Endothelial cell of umbilical vein (primary cell): ENCODE results near the gene MTERF1.

ENCODE experiments used
- CTCF ChIP-seq, 2 donors: IDR thresholded peaks; 1 replicate in 1 of 2; 2 replicates in 1 of 2; pipeline ENCODE4 v1.5.1; 2011; ENCODE audit warnings: low read length in 2 of 2, mild to moderate bottlenecking in 2 of 2, moderate library complexity in 2 of 2, control low read depth in 1 of 2, inconsistent platforms in 1 of 2, low read depth in 1 of 2; ENCODE audit not compliant: insufficient read depth in 1 of 2; ENCODE audit errors: extremely low read depth in 1 of 2
- EZH2 ChIP-seq: IDR thresholded peaks from 2 replicates; pipeline ENCODE4 v1.6.1; 2012; ENCODE audit warnings: borderline replicate concordance, low read depth, mild to moderate bottlenecking, moderate library complexity, low read length, inconsistent platforms; ENCODE audit not compliant: severe bottlenecking
- JUN ChIP-seq: IDR thresholded peaks from 2 replicates; pipeline ENCODE4 v1.6.1; 2011; ENCODE audit warnings: borderline replicate concordance, low read depth; ENCODE audit not compliant: insufficient read length, insufficient read depth
- POLR2A ChIP-seq: IDR thresholded peaks from 2 replicates; pipeline ENCODE4 v1.6.1; 2012; ENCODE audit warnings: low read depth, mild to moderate bottlenecking, control low read depth, low read length
- POLR2AphosphoS5 ChIP-seq: IDR thresholded peaks from 2 replicates; pipeline ENCODE4 v1.6.1; 2012; ENCODE audit warnings: low read depth, mild to moderate bottlenecking, control low read depth, low read length, moderate library complexity; ENCODE audit not compliant: insufficient read depth

GRCh38 chr7:91916051-91916440 lies 35.5 kb upstream of the MTERF1 start:
- no peak for TF ChIP-seq POLR2AphosphoS5
- no peak for TF ChIP-seq CTCF (IDR thresholded peaks at IDR 0.05; ENCODE audit: extremely low read depth in 1 of 2, insufficient read depth in 1 of 2, low read depth in 1 of 2, low read length in 2 of 2)
- no peak for TF ChIP-seq POLR2A
- TF ChIP-seq EZH2, result no peak
- no peak for TF ChIP-seq JUN
